MM.1S (cell line): ENCODE results near the gene DRG2.

Experiments used
- EZH2 ChIP-seq: fragments of 300-600 bp; sonication (generic); optimal IDR thresholded peaks from 2 replicates; pipeline ENCODE3; 2017; ENCODE audit warnings: low read depth, mild to moderate bottlenecking, antibody characterized with exemption, low read length, mixed read lengths
- EZH2phosphoT487 ChIP-seq: fragments of 300-600 bp; sonication (generic); IDR thresholded peaks from 2 replicates; pipeline ENCODE4 v1.6.1; 2018; ENCODE audit warnings: antibody characterized with exemption, low read length
- TF ChIP-seq, protein P1 (sequence below): fragments of 300-600 bp; sonication (generic); IDR thresholded peaks from 2 replicates; pipeline ENCODE4 v1.5.1; 2016; ENCODE audit warnings: antibody characterized with exemption, low read length, mixed read lengths

DNA sequence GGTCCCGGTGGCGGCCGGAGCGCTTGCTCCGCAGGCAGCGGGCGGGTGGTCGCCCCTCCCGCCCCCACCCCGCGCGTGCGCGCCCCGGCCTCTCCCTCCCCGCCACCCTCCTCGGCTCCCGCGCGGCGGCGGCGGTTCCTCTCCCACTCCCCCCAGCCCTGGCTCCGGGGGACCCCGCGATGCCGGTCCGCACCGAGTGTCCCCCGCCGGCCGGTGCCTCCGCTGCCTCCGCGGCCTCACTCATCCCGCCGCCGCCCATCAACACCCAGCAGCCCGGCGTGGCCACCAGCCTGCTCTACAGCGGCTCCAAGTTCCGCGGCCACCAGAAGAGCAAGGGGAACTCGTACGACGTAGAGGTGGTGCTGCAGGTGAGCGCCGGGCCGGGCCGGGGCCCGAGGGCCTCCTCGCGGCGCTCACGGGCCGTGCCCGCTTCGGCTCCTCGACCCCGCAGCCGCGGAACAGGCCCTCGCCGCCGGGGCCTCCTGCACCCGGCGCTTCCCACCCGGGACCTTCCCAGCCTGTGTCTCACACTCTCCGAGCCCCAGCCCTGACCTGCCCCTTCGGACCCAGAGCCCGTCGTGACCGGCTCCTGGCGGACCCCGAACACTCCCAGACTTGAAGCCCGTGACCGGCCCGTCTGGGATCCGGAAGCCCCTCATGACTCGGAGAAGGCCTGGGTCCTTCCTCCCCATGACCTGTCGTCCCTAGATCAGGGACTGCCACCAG lies 48.0 kb upstream of the DRG2 start:
- TF ChIP-seq EZH2 (no peak), EZH2phosphoT487 (no peak)
- TF ChIP-seq, protein P1, sequence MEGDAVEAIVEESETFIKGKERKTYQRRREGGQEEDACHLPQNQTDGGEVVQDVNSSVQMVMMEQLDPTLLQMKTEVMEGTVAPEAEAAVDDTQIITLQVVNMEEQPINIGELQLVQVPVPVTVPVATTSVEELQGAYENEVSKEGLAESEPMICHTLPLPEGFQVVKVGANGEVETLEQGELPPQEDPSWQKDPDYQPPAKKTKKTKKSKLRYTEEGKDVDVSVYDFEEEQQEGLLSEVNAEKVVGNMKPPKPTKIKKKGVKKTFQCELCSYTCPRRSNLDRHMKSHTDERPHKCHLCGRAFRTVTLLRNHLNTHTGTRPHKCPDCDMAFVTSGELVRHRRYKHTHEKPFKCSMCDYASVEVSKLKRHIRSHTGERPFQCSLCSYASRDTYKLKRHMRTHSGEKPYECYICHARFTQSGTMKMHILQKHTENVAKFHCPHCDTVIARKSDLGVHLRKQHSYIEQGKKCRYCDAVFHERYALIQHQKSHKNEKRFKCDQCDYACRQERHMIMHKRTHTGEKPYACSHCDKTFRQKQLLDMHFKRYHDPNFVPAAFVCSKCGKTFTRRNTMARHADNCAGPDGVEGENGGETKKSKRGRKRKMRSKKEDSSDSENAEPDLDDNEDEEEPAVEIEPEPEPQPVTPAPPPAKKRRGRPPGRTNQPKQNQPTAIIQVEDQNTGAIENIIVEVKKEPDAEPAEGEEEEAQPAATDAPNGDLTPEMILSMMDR = no peak
